ENCODE results near the gene ACKR2.

GRCh38 chr3:42853739-42854302, 44.6 kb downstream of the ACKR2 start:
- TF ChIP-seq, protein P1, sequence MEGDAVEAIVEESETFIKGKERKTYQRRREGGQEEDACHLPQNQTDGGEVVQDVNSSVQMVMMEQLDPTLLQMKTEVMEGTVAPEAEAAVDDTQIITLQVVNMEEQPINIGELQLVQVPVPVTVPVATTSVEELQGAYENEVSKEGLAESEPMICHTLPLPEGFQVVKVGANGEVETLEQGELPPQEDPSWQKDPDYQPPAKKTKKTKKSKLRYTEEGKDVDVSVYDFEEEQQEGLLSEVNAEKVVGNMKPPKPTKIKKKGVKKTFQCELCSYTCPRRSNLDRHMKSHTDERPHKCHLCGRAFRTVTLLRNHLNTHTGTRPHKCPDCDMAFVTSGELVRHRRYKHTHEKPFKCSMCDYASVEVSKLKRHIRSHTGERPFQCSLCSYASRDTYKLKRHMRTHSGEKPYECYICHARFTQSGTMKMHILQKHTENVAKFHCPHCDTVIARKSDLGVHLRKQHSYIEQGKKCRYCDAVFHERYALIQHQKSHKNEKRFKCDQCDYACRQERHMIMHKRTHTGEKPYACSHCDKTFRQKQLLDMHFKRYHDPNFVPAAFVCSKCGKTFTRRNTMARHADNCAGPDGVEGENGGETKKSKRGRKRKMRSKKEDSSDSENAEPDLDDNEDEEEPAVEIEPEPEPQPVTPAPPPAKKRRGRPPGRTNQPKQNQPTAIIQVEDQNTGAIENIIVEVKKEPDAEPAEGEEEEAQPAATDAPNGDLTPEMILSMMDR (IDR thresholded peaks at IDR 0.05), result no peak
- TF ChIP-seq POLR2AphosphoS5 (IDR thresholded peaks at IDR 0.05; ENCODE audit: low read depth, low read length) (no peak), FOXJ3 (CRISPR knock-in tag; IDR thresholded peaks at IDR 0.05) (no peak), EP300 (IDR thresholded peaks at IDR 0.05; ENCODE audit: borderline replicate concordance in 1 of 2, low read depth in 1 of 2, low read length in 1 of 2) (no peak), MAX (IDR thresholded peaks at IDR 0.05; ENCODE audit: low read depth) (no peak), TAF1 (IDR thresholded peaks at IDR 0.05; ENCODE audit: borderline replicate concordance, low read depth, low read length) (no peak)
